ENCODE results near the gene PSTPIP2.

GRCh38 chr18:45995461-45995860, 76.6 kb downstream of the PSTPIP2 start:
- TF ChIP-seq, protein P1, sequence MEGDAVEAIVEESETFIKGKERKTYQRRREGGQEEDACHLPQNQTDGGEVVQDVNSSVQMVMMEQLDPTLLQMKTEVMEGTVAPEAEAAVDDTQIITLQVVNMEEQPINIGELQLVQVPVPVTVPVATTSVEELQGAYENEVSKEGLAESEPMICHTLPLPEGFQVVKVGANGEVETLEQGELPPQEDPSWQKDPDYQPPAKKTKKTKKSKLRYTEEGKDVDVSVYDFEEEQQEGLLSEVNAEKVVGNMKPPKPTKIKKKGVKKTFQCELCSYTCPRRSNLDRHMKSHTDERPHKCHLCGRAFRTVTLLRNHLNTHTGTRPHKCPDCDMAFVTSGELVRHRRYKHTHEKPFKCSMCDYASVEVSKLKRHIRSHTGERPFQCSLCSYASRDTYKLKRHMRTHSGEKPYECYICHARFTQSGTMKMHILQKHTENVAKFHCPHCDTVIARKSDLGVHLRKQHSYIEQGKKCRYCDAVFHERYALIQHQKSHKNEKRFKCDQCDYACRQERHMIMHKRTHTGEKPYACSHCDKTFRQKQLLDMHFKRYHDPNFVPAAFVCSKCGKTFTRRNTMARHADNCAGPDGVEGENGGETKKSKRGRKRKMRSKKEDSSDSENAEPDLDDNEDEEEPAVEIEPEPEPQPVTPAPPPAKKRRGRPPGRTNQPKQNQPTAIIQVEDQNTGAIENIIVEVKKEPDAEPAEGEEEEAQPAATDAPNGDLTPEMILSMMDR (IDR thresholded peaks at IDR 0.05), result no peak
- no peak for TF ChIP-seq POLR2A (IDR thresholded peaks at IDR 0.05)

All from uterus (tissue), 2 donors.